Muscle of back (tissue), 11 donors: ENCODE measurements around the gene SFT2D1. TPM values are rescaled to one million over a fixed set of nuclear protein-coding genes. Genes with fewer than 3 reads are reported as not detected.

ENCODE experiments used
- DNase-seq, 3 donors: peaks; one replicate each; pipeline versions ENCODE4 v3.0.0 to v3.0.0-alpha.2; 2013
- polyA plus RNA-seq, 10 donors: library from polyadenylated mRNA; unstranded; fragments of 120-200 nt; gene quantifications; one replicate each; pipeline ENCODE4 v1.2.1, GENCODE V29; 2013; ENCODE audit not compliant: insufficient read length in 10 of 10

Gene SFT2D1
- polyA plus RNA-seq, 10 donors = 30.2 to 46.2 (median 36.5) TPM

DNA sequence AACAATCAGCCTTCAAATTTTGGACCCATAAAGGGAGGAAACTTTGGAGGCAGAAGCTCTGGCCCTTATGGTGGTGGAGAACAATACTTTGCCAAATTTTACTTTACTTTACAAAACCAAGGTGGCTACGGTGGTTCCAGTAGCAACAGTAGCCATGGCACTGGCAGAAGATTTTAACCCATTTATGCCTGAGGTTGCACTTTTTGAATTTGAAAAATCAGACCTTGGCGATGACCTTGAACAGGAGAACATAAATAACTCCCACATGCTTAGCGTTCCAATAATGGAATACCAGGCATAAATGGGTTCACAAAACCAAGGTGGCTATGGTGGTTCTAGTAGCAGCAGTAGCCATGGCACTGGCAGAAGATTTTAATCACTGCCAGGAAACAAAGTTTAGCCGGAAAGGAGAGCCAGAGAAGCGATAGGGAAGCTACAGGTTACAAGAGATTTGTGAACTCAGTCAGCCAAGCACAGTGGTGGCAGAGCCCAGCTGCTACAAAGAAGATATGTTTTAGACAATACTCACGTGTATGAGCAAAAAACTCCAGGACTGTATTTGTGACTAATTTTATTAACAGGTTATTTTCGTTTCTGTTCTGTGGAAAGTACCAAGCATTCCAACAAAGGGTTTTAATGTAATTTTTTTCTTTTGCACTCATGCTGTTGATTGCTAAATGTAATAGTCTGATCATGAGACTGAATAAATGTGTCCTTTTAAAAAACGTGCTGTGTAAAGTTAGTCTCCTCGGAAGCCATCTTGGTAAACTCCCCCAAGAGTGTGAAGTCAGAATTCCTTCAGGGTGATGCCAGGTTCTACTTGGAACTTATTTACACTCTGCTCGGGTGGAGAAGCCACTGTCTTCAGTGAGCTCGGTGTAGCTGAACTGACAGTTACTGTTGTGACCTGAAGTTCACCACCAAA lies 6.7 kb downstream of the SFT2D1 start:
- no peak for DNase-seq

DNA sequence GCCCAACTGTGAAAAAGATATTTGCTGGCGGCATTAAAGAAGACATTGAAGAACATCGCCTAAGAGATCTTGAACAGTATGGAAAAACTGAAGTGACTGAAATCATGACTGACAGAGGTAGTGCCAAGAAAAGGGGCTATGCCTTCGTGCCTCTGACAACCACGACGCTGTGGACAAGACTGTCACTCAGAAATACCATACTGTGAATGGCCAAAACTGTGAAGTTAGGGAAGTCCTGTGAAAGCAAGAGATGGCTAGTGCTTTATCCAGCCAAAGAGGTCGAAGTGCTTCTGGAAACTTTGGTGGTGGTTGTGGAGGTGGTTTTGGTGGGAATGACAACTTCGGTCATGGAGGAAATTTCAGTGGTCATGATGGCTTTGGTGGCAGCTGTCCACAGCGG lies 7.5 kb downstream of the SFT2D1 start:
- no peak for DNase-seq

DNA sequence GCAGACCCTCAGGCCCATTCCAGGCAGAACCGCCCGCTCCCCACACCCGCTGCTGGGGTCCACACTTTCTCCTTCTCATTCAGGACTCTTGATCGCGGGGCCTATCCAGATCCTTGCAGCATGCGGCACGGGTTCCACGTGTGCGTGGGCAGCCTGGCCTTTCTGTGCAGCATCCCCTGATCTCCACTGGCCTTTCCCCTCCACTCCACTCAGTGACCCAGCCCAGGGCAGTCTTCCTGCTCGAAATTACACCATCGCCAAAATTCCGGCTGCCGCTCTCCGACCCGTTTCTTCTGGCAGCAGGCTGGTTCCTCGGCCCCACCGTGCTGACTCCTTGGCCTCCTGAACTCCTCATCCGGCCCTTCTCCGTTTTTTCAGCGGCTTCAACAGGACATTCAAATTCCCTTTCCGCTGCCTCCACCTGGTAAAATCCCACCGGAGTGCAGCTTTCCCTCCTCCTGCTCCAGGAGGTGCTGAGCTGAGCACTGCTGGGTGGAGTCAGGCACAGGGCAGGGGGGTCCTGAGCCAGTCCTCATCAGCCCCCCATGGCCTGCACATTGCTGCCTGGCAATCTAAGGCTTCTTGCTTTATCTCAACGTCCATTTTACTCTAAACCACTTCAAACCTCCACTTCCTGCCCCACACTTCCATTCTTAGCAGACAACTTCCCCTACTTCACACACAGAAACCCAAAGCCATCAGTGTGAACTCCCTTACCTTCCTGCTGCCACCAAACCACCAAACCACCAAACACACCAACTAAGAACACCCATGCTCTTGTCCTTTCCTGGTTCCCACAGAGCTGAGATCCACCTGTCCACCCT lies 9.0 kb downstream of the SFT2D1 start:
- DNase-seq = no peak

DNA sequence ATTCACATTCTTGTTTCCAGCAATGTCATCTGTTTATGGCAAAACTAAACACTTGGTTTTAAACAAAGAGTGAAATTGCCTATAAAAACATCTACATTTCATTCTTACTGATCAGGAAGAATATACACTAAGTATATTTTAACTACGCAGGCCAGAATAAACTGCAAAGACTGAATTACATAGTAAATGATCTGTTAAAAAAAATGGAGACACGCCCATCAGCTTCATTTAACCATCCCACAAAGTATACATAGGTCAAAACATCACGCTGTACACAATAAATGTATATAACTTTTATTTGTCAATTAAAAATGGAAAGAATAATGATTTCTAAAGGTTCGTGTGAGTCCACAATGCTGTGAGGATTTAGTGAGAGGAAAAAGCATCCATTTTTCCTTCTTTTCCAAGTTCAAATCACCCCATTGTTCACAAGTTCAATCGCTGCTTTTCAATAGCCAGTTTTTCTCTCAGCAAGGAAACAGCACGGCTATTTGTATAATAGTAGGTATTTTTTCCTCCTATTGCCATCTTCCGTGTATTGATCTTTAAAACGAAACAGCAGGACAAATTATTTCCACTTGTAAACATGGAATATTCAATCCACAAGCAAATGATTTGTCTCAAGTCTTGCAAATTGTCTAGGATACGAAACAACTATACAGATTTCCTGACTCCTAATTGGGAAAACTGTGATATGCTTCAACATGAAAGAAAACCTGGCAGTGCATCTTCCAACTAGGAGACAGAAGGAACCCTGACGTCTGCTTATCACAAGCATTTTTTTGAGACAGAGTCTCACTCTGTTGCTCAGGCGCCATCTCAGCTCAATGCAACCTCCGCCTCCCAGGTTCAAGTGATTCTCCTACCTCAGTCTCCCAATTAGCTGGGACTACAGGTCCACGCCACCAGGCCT lies 10.6 kb downstream of the SFT2D1 start:
- no peak for DNase-seq

DNA sequence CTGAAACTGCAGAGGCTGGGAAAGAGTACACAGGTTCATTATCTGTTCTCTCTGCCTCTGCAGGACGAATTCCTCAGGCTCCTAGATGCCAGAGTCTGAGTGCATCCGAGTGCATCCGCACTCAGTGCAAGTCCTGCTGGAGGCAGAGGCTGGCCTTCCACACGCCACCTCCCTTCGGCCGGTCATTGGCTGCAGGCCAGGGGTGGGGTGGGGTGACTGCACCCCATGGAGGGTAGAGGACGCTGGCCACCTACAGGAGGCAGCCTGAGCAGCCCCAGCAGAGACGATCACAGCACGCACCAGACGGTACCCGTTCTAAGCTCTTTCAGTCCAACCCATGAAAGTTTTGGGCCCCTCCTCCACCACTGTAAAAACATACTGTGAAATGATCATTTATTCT lies 11.7 kb downstream of the SFT2D1 start:
- DNase-seq = no peak

DNA sequence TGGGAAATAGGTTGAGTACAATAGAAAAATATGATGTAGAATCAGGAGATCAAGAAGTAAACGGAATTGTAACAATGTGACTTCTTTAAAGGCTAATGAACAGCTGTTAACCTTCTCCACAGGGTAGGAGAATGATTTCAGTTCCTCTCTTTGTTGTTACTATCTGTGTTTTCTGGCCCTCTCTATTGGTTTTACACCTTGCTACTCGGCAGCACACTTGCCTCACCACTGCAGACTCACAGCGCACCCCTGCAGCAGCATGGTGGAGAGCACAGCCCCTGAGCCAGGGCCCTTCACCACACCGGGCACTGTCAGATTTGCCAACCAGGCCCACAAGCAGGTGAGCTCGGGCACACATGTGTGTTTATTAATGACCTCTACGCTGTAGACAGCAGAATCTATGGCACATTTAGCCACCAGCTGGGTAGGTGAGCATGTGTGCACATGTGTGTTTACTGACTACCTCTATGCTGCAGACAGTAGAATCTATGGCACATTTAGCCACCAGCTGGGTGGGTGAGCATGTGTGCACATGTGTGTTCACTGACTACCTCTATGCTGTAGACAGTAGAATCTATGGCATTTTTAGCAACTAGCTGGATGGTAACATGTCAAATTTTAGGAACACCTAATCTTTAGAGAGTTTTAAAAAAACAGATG lies 16.8 kb downstream of the SFT2D1 start:
- DNase-seq = no peak

DNA sequence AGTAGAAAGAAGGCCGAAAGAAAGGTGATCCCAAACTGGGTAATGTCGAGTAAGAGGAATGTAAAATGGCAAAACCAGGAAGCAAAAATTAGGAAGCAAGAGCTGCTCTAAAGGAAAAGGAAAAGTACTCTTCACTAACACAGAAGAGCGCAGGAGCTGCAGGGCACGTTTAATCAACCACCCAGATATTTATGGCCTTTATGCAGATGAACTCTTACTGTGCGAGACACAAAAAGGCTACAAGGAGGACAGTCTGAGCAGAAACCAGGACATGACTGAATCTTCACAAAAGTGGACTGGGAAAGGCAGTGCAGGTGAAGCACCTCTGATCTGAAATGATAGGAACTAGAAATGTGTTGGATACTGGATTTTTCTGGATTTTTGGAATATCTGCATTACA lies 18.9 kb downstream of the SFT2D1 start:
- no peak for DNase-seq

DNA sequence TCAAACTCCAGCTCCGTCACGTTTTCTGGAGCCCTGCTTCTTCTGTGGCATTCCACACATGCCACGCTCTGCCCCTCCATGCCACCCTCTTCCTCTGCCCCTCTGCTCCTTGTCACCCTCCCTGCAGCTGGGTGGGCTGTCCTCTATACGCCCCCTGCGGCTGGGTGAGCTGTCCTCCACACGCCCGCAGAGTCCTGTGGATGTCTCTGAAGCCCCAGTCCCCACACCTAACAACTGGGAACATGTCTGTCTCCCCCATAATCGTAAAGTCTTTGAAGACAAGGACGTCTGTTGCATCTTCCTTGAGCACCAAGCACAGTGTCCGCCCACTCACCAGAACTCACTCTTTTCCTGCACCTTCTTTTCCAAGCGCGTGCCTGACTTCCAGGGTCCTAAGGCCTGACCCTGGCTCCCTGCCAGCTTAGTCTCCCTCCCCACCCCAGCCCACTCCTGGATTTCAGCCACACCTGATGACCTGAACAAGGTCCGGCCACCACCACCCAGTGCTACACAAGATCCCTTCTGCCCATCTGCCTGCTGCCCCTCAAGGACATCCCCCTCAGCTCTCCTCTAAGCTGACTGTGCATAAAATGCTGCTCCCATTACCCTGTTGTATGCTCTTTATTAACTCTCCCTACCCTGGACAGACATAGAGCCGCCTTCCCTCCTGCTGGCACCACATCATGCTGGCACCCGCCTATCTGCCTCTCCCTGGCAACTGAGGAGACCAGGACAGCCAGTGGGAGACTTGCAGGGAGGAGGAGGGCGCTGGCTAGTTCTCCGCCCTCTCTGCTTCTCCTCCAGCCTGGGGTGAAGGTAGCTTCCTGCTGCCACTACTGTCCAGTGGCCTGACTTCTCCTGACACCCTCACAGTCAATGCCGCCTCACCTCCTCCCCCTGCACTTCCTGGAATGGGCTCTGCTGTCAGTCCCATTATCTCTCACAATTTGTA lies 23.4 kb downstream of the SFT2D1 start:
- peak in 1 of 3 donors; percentile 22 for DNase-seq

DNA sequence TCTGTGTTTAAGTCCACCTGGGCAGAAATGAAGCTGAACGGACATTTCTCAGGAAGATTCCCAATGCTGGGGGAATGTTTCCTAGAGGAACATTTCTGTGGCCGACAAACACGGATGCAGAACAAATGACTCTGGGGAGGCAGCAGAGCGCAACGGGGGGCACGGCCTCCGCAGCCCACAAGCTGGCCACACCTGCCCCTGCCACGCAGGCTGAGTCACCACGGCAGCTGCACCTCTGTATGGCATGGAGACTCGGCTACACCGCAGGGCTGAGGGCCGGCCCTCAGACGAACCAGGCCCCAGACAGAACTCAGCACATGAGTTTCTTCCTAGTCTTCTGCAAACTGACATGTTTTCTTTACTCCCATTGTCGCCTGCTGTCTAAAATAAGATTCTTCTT lies 24.1 kb downstream of the SFT2D1 start:
- DNase-seq = peak; percentile 44 to 62 (median 58)

DNA sequence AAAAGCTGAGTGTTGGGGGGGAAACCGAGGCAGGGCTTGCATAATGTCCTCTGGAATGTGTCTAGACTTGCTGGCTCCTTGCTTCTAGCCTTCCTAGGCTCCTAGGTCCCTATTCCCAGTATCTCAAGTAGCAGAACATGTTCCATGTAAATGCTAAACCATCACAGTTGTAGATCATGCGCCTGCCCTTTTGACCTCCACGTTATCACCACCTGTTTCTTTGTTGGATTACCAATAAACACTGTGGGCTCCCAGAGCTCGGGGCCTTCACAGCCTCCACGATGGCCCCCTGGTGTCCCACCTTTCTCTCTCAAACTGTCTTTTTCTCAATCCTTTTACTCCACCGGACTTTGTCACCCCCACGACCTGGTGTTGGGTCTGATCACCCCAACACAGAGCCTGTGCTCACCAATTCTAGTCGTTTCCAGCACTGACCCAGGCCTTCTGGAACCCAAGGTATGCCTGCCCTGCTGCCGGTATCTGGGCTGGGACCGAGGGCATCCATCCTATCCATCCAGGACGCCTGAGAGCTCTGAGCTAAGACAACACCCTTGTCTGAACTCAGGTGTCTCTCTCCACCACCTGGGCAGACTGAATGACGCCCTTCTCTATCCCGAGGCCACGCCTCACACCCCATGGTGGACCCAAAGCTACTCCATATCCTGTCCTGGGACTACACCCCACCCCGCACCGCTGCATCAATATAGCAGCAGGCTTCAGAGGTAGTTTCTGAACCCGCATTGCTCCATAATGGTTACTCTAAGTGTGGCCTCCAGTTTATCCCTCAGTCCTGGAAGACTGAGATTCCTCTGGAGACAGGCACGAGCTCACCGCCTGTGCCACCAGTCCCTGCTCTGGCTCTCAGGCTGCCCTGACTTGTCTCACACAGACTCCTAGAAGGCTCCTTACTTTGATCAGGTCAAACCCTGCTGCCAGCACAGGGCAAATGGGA lies 24.8 kb downstream of the SFT2D1 start:
- no peak for DNase-seq

DNA sequence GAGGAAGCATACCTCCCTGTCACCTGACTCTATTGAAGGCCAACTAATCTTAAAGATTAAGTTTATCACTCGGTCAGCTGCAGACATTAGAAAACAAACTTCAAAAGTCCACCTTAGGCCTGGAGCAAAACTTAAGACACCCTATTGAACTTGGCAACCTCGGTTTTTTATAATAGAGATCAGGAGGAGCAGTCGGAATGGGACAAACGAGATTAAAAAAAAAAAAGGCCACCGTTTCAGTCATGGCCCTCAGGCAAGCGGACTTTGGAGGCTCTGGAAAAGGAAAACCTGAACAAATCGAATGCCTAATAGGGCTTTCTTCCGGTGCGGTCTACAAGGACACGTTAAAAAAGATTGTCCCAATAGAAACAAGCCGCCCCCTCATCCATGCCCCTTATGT lies 26.9 kb downstream of the SFT2D1 start:
- DNase-seq = no peak

DNA sequence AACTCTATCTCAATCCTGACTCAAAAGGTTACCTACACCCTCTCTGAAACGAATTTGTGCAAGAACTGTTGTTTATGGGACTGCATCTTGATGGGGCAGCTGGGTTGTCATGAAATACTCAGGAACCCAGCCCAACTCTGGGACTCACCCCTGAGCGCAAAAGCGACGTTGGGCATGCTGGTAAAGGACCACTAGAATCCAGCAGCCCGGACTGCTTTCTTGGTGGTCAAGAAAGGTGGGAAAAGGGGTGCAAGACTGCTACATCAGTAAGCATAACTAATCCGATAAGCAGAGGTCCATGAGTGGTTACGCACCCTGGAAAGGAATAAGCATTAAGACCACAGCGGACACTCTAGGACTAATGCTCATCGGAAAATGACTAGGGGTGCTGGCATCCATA lies 27.9 kb downstream of the SFT2D1 start:
- no peak for DNase-seq

DNA sequence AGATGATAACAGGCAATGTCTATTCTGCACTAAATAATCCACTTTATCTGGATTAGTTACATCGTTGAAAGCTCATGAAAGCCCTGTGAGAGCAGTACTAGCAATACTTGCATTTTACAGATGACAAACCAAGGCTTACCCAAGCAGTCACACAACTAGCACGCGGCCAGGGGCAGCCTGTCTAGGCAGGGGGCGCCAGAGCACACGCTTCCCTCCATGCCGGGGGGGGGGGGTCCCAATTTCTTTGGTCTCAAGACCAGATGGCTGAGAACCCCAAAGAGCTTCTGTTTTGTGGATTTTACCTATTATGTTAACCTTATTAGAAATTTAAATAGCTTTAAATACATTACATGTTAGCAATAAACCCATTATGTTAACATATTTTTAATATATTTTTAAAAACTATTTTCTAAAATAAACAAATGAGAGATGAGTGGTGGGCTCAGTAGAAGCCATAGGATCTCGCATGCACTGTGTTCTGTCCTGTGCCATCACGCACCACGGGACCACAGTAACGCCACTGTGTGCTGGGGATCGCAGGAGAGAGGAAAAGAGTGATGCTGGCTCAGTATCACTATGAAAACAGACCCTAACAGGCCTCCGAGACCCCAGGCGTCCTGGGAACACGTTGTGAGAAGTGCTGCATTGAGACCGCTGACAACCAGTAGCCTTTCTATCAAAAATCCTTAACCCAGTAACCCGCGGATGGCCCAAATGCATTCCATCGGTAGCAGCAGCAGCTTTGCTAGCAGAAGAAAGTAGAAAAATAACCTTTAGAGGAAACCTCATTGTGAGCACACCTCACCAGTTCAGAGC lies 28.9 kb downstream of the SFT2D1 start:
- peak in 2 of 3 donors; percentile 37 to 50 for DNase-seq

DNA sequence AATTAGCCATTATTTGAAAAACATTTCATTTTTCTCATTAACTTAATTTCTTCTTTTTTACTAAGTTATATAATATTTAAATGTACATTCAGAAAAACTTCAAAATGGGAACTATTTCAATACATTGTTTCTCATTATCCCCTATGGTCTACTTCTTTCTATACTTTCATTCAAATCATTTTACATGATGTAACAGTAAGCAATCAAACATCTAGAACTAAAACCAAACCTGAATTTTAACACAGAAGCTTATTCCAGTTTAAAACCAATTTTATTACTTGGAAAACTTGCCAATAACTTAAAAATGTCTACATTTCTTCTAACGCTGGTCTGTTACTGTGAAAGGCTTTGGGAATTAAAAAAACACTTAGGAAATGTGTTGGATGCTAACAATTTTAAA lies 29.5 kb downstream of the SFT2D1 start:
- no peak for DNase-seq

DNA sequence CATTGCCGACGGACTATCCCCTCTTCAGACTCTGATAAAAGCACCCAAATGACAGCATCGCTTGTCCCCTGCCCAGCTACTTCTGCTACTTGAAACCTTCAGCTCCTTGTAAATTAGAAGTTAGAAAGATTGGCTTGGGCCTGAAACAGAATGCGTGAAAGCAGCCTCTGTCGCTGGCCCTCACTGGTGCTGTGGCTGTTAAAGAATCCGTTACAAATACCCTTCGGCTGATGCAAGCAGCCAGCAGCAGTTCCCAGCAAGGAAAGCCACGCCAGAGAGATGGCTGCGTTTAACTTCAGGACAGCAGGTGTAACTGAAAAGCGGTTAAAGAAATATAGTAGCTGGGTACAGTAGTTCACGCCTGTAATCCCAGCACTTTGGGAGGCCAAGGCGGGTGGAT lies 31.7 kb downstream of the SFT2D1 start:
- DNase-seq = no peak

DNA sequence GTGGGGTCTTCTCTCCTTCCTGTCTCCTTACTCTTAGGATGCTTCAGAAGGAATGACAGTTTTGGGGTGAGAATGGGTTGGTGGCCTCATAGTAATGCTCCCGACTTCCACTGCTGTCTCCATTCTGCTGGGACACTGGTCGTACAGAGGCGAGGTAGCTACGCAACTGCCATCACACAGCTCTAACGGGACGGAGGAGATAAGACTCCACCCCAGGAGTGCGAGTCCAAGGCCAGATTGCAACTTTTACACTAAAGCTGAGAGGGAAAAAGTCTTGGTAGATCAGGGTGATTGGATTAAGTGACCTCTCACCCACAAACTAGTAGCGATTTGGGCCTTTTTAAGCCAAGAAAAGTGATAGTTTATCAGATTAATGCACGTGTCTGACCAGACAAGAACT lies 32.4 kb downstream of the SFT2D1 start:
- DNase-seq = no peak

DNA sequence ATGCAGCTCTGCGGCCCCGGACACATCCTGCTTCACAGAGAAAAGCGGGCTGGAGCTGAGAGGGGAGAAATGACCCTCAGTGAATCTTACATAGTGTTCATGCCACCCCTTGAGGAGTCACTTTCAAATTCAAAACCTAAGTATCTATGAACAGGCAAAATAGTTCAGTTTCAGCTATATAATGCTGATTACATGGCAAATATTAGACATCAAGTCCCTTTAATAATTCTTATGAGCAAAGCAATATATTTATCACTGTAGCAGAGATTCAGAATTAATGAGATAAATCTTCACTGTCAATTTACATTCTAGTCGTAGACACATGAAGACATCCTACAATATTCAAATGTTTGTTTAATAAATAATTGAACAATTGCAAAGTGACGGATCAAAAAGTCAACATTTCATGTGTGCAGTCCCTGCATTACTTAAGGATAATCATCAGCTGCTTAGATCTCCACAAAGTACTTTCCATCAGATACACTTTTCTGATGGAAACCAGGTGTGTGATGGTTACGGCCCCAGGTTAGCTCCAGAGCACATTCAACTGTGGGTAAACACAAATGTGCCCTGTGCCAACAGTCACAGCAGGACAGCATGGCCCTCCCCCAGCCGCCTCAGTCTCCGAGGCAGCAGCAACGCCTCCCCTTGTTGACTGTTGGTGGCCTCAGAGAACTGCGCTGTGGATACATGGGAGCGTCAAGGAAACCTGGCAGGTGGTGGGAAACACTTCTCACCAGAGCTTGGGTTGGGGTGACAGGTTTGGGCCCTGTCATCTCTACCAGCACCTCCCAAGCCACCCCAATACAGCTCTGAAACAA lies 33.4 kb downstream of the SFT2D1 start:
- no peak for DNase-seq
